ENCODE data around the gene RNF208.

GRCh38 chr9:137194388-137194787 lies 27.7 kb downstream of the RNF208 start:
- no peak for TF ChIP-seq CTCF (IDR thresholded peaks at IDR 0.05; ENCODE audit: insufficient read depth, low read length)
- no peak for TF ChIP-seq REST (IDR thresholded peaks at IDR 0.05; ENCODE audit: insufficient replicate concordance, low read depth)
- TF ChIP-seq POLR2AphosphoS5 (IDR thresholded peaks at IDR 0.05; ENCODE audit: low read depth) = no peak

Measured in HL-60 (cell line).